NCI-H2107 (cell line): ENCODE measurements around the gene CAPZB.

Experiments
- DNase-seq: peaks from one replicate; lab custom pipeline; 2025; lab: John Stamatoyannopoulos, UW

The CAPZB gene

DNA sequence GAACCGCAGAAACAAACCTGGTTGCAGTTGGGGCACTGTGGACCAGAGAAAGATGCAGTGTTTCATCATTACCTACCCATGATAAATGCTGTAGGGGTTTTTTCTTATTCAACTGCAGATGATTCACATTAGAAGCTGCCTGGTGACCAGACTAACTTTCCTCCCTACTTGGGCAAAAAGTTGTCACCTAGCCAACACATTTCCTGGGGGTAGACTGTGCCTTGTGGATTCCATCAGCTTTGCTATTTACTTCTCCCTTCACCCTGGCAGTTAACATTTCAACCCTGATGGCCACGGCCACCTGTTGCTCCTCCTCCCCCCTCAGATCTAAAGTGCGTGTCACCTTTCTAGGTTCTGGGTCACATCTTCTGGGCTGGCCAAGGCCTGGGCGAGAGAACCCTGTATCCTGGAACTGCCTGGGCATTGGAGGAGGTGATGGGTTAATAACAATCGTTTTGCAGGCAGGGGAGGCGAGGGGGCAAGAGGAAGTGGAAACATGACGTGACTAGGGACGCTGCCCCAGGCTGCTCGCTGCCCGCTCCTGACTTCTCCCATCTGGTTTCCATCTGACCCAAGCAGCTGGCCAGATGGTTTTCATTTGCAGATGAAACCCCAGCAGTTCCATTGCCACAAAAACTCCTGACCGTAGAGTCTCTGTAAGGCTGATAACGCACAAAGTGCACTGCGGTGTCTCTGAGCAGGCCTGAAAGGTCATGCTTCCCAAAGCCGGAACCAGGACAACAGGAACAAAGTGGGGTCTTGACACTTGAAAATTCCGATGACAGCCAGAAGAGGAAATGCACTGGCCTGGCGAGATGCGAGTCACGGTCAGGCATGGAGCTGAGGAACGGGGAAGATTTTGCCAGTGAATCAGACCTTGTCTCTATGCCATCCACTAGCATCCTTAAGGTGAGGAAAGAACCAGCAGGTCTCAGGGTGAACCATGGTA, 36.6 kb downstream of the CAPZB start:
- DNase-seq, result no peak

DNA sequence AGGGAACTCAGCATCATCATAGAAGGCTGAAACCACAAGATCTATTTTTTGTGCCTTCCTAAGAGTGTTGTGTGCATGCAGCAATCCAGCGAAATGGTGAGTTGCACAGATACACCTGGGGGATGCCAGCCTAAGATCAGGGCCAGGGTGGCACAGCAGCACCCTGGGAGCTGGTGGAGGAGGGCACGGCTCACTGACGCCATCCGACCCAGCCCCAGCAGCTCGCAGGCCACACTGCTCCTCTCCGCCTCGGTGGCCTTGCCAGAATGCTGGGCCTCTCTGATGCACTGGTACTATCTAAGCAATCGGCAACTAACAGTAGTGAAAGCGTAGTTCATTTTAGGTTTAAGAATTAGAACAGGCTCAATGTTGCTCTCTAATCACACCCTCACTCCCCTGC, 37.8 kb downstream of the CAPZB start:
- DNase-seq, result no peak

DNA sequence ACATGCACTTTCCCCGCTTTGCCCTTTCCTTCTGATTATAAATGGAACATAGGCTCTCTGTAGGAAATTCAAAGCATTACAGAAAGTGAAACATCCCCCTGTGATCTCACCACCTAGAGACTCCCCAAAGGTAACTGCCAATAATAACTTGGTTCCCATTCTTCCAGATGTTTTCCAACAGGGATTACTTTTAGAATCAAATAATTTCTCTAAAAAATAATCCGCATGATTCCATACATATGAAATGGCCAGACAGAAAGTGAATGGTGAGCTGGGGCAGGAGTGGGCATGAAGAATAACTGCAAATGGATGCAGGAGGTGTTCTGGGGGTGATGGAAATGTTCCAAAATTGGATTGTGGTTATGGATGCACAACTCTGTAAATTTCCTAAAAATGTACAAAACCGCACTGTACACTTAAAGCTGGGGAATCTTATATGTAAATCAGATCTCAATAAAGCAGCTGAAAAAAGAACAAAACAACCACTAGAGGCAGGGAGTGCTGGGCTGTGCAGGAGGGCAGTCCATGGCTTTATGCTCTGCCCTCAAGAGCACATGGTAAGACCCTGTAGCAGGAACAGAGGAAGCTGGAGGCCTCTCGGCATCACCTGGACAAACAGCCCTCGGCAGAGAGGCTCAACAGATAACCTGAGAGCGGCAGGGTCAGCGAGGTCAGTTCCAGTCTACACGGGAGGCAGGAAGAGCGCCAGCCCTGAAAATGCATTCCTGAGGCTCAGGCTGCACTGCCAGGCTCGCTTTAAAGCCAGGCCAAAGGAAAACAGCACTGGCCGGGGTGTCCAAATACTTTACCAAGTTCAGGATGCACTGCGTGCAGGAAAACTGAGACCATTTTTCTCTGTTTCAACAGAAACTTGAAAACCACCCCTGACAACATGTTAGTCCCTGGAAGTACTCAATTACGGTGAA, 39.7 kb downstream of the CAPZB start:
- no peak for DNase-seq

DNA sequence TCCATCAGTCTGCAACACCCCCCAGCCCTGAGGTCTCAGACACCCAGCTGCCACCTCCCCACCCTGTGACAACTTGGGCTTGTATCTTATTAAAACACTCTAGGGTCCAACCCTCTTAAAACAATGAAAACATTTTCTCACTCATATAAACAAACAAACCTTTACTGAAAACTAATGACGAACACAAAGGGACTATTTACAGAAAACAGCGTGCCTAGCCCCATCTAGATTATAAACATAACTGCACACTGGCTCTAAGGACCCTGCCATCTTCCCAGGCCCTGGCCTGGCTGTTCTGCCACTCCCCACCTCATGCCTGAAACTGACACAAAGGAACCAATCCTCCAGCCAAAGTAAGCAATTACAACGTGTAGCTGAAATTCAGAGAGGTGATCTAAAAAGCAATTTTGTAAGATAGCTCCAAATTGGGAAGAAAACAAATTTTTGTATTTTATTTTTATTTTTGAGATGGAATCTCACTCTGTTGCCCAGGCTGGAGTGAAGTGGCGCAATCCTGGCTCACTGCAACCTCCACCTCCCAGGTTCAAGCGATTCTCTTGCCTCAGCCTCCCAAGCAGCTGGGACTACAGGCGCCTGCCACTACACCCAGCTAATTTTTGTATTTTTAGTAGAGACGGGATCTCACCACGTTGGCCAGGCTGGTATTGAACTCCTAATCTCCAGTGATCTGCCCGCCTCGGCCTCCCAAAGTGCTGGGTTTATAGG, 40.9 kb downstream of the CAPZB start:
- DNase-seq, result no peak

DNA sequence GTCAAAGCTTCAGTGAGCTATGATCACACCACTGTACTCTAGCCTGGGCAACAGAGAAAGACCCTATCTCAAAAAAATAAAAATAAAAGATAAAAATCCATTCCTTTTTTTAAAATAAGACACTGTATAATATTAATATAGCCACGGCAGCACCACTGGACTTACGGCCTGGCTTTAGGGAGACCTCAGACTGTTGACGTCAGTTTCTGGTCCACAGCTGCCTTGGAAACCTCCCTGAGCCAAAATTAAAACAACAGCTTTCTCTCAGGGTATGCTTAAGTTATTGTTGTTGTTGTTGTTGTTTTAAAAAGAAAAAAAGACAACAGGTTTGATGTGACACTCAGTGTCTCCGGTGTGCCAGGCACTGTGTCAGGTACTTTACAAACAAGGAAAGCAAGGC, 42.0 kb downstream of the CAPZB start:
- DNase-seq, result no peak

DNA sequence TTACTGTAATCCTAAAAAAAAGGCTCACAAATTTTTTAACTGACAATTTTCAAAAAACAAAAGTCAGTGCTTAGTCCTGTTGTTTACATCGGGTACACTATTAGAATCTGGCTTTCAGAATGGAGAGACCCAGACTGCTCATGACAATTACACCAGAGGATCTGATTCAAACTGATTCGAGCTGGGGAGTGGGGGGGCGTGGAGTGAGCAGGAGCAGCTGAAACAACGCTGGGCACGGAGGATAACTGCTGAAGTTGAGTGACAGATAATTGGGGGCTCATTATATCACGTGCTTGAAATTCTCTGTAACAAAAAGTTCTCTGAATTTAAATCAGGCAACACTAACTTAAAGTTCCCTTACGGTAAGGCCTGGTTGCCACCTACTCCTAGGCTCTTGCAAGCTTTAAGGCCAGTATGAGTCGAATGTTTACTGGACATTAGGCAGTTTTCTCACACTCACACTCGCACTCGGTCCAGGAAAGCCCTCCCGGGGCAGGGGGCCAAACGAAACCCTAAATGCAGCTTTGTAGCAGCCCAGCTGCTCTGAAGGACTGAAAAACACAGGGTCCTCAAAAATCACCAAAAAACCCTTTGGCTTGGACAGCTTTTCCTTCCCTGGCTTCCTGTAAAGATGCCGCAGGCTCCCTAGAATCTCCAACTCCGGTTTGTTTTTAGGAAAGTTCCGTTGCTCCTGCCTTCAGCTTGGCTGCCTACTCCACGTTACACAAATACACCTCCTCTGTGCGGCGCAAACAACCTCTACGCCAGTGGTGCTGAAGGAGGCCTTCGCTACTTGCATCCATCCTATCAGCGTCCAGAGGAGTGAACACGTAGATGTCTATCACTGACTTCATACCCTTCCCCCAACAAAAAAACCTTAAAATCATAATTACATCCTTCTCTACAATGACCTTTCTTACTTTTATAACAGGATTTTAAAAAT, 42.9 kb downstream of the CAPZB start:
- no peak for DNase-seq

DNA sequence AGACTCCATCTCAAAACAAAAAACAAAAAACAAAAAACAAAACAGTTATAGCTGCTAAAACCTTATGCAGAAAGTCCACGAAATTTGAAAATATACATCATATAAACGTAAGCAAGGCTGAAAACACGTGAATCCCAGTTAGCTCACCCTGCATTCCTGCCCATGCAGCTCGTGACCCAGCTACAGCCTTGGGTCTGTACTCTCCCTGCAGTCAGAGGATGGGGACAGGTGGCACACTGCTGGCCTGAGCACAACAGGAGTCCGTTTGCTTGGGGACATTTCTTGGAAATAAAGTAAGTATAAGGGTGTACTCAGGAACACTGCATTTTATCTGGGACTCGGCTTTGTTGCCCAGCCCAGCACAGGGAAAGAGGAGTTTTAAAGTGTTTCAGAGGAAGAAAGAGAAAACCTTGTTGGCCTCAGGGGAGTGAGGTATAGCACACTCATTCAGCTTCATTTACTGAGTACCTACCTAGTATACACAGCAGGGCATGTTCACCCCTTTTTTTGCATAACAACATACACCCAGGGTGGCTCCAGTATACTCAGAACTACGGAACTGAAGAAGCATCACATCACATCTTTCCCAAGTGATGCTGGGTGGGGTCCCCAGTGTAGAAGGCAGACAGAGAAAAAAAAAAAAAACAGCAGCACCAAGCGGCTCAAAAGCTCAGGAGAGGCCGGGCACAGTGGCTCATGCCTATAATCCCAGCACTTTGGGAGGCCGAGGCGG, 44.1 kb downstream of the CAPZB start:
- no peak for DNase-seq

DNA sequence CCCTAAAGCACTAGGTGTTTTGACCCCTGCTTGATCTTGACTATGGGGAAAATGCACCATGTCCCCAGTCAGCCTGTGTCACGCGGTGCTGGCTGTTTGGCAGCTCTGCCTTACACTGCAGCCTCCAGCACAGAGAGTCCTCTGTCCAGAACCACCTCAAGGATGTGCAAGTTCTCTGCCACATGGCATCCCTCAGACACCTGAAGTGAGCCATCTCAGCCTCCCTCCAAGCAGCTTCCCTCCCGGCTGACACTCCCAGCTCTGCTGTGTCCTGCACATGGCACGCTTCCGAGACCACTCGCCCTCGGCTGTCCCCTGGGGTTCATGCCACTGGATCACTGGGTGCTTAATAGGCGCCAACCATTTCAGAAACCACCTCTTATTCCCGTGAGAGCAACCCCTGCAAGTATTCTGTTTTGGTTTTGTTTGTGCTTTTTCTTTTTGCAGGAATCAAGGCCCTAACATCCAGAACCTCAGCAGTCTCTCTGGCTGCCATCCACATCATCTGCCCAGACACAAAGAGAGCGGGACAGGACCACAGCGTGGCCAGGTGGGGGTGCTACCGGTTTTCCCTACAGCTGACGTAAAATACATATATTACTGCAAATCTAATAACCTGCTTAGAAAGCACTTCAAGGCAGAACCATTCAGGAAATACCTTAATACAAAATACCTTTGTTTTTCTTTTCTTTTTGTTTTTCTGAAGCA, 45.7 kb downstream of the CAPZB start:
- peak; percentile 14 for DNase-seq

DNA sequence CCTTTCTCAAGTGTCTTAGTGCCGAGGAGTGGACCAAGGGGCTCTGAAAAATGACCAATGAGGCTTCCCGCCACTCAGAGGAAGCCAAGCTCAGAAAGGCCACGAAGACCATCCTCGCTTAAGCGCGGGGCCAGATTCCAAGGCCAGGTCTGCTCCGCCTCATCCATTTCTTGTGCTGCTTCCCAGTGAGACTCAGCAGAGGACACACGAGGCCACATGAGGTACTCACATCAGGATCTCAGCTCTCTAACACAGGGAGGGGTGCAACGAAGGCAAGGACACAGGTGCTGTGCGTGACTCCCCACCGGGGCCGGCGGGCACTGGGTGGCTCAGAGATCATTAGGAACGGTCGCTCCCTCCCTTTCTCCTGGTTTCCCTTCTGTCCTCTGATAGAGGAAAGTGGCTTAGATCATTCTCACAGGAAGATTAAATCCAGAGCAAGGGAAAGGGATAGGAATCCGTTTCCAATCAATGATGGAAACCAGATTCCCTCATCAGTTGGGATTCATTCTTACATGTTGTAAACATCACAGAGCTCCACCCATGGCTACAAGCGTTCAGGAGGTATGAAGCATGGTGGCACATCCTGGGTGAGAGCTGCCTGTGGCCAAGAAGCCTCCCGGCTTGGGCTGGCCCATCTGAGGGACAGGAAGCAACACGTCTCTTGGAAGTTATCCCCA, 46.7 kb downstream of the CAPZB start:
- DNase-seq, result no peak

DNA sequence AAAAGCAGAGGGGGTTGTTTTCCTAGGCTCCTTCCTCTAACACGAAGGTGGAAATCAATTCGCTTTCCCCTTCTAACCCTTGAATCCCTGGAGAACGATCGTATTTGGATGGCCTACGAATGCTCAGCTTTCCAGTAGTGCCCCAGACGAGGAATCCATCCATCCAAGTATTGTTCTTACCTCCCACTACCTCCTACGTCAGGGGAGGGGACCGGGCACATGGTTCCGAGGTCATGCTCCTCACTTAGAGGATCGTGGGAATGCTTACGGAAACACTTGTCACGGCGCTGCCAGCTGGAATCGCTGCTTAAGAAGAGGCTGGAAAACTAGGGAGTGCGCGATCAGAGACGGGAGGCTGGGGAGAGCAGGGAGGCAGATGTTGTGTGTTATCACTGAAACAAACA, 47.4 kb downstream of the CAPZB start:
- no peak for DNase-seq

DNA sequence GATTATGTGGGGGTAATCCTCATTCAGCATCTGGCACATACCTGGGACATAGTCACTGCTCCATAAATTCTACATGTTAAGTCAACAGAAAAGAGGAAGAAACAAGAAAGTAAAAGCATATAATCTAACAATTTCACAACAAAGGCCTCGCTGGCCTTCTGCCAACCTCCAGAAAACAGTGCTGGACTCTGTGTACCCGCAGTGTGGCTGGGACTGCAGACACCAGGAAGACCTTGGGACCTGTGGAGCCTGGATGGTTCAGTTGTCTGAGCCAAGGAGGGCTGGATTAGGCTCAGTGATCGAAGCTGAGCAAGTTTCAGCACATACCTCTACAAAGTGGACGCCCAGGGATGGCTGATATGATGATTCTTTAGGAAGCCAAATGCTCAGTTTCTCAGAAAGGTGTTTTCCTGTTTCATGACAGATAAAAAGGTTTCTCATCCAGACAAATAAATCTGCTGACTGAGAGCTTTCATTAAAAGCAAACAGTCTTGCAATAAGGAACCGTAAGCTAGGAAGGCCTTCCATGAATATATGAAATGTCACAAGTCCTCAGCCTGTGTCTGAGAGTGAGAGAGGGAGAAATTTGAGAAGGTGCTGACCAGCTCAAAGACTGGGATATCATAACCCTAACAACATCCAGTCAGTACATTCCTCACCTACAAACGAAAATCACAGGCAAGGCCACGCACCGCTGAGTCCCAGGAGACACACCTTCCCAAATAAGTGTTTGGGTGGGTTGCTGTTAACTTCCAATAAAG, 48.4 kb downstream of the CAPZB start:
- no peak for DNase-seq

DNA sequence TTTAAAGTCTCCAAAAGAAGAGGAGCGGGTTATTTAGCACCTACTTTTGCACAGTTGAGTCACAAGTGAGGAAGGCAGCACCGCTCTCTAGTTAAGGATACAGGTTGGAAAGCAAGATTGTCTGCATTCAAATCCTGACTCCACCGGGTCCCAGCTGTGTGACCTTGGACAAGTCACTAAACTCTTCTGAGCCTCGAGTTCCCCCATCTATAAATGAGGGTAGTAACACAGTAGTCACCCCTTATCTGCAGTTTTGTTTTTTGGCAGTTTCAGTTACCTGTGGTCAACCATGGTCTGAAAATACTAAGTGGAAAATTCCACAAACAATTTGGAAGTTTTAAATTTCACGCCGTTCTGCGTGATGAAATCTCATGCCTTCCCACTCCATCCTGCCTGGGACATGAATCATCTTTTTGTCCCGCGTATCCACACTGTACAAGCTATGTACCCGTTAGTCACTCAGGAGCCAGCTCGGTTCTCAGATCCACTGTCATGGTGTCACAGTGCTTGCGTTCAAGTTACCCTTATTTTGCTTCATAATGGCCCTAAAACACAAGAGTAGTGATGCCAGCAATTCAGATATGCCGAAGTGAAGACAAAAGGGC, 49.4 kb downstream of the CAPZB start:
- no peak for DNase-seq

DNA sequence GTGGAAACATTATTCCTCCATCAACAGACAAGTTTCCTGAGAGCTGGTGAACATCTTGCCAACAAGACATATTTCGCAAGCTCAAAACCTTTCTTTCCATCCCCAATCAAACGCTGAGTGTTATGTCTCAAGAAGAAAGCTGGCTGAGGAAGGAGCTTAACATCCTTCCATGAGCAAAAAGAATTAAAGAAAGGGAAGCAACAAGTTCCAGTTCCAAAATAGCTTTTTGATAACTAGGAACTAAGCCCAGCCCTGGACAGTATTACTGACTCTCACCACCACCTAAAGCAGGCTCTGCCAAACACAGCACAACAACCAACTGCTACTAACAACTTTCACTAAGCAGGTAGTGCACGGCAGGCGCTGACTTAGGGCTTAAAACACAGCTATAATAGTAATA, 50.2 kb downstream of the CAPZB start:
- no peak for DNase-seq

DNA sequence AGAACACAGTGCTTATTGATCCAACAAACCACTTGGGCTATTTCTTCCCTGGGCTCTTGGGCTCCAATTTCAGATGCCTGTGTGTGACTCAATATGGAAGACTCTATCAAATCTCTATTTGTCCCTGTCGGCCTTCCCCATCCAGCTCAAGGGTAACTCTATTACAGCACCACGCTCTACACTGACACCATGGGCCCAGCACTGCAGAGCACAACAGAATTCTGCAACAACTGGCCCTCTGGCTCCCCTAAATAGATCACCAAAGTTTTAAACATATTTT, 51.7 kb downstream of the CAPZB start:
- no peak for DNase-seq

DNA sequence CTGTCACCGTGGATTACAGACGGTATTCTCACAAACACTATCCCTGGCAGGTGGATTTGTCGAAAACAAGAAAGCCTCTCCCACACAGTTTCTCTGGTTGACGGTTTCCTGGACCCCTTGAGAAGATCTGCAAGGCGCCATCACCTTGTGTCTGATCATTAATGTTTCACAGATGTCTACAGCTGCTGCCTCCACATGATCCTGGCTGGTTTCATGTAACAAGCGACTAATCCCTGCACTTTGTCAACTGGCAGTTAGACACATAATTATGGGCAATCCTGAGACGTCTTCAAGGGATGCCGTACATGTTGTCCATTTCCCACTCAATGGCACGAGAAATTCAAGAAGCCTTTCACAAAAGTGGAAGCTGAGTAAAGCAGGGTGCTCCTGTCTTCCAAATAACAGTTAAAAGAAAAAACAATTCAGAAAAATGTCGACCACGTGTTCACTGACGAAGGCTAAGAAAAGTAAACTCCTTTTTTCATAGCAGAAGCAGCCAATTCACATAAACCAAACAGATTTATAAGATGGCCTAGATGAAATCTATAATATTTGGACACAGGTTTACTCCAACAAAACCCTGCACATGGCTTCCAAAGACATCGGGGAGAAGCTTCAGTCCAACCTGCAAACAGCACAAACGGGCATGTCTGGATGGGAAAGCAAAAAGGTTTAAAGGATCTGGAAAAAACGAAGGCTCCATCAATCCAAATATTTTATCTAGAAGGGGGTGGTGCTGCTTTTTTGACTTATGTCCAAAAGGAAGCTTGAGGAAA, 52.2 kb downstream of the CAPZB start:
- no peak for DNase-seq

DNA sequence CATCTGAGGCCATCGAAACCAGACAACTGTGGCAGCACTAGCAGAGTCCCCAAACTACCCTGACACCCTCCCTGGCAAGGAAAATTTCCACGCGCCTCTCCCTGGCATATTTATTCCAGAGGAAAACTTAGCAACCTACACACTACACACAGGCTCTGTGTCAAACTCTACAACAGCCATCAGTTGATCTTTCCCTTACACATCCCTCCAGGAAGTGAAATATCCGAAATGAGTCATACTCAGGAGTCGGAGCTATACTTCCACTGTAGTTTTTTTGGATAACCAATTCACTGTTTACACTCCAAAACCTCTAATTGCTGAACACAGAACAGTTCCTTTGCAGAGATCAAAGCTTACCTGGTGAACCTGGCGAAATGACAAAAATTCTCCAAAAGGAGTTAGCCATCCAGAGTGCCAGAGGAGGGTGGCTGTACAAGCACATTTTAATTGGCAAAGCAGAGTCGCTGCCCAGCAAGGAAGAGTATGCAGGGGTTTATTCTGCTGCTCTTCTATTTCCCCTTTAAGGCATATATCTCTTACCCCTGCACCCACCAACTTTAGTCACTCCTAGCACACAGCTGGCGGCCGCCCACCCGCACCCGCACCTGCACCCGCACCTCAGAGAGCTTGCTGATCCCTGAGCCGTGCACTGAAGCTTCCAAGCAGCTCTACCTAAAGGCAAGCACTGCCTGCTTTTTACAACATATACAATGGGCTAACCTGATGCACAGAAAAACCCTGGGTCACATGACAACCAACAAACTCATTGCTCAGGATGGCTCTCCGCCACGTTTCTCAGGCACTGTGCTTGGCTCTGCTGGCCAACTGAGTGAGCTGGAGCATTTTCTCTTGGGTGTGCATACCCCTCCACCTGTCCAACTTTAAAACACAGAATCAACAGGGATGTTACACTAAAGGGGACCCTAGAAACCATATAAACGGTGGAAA, 54.9 kb downstream of the CAPZB start:
- DNase-seq, result no peak
